Measurements from ENCODE around the gene THAP11. TPM values are rescaled to one million over a fixed set of nuclear protein-coding genes. Genes with fewer than 3 reads are reported as not detected.
A peak's percentile ranks its signal among the peaks of the same experiment; 100 is the strongest.

The THAP11 gene
- total and polyA plus RNA-seq, 2 of the 13 experiments (the other 11 are each of a cell fraction or from before 2014, with no cell fraction given), result 44.2 to 53.4 TPM

- TF ChIP-seq ZNF687 (CRISPR knock-in tag; IDR thresholded peaks at IDR 0.05), result peak; percentile 98
- peak; percentile 76 for TF ChIP-seq ZNF792 (CRISPR knock-in tag; IDR thresholded peaks at IDR 0.05)
- no peak for TF ChIP-seq DPF2 (CRISPR knock-in tag; IDR thresholded peaks at IDR 0.05; ENCODE audit: borderline replicate concordance, low read depth)
- TF ChIP-seq E2F1 (CRISPR knock-in tag; IDR thresholded peaks at IDR 0.05), result peak; percentile 94
- TF ChIP-seq CREBL2 (CRISPR knock-in tag; IDR thresholded peaks at IDR 0.05; ENCODE audit: borderline replicate concordance), result no peak
- TF ChIP-seq ZNF383 (CRISPR knock-in tag; IDR thresholded peaks at IDR 0.05; ENCODE audit: borderline replicate concordance), result no peak
- peak in 1 of 2 experiments; percentile 91; a peak in 3 of 4 replicates for TF ChIP-seq HMGXB4 (CRISPR knock-in tag; IDR thresholded peaks at IDR 0.05; ENCODE audit: borderline replicate concordance in 1 of 2, low read depth in 1 of 2)
- TF ChIP-seq ZSCAN29 (CRISPR knock-in tag; conservative IDR thresholded peaks at IDR 0.05), result peak; percentile 98
- no peak for TF ChIP-seq ZNF276 (CRISPR knock-in tag; IDR thresholded peaks at IDR 0.05; ENCODE audit: low read depth)
- peak; percentile 82; the same call in 1 of the 2 replicates for TF ChIP-seq HINFP (CRISPR knock-in tag; IDR thresholded peaks at IDR 0.05; ENCODE audit: low read depth)
- no peak for TF ChIP-seq ZNF335 (CRISPR knock-in tag; IDR thresholded peaks at IDR 0.05)
- TF ChIP-seq HIC2 (CRISPR knock-in tag; IDR thresholded peaks at IDR 0.05; ENCODE audit: low read depth), result no peak
- TF ChIP-seq PAF1 (CRISPR knock-in tag; IDR thresholded peaks at IDR 0.05), result no peak
- TF ChIP-seq HMG20B (CRISPR knock-in tag; conservative IDR thresholded peaks at IDR 0.05), result no peak
Observed at GRCh38 chr16:67833415-67834241, 8.5 kb upstream of the THAP11 start (continued).

Data from HepG2 (cell line).